SK-N-SH treated with all-trans-retinoic acid at 6 μM for 48 hours (cell line): ENCODE data around the gene FBXL13.

Experiments used
- ARNTL ChIP-seq: fragments of 450-650 bp; formaldehyde crosslinking; IDR thresholded peaks from 2 replicates; pipeline ENCODE4 v1.5.0; 2020; ENCODE audit warnings: low read depth, mild to moderate bottlenecking, moderate library complexity, borderline replicate concordance
- ESRRG ChIP-seq: fragments of 250-450 bp; sonication (Bioruptor Pico); IDR thresholded peaks from 2 replicates; pipeline ENCODE4 v1.6.1; 2021; ENCODE audit warnings: mild to moderate bottlenecking
- TCF4 ChIP-seq: fragments of 250-450 bp; sonication (Bioruptor Pico); IDR thresholded peaks from 2 replicates; pipeline ENCODE4 v1.8.0; 2021; ENCODE audit warnings: mild to moderate bottlenecking, moderate library complexity, borderline replicate concordance
- ZFP3 ChIP-seq: fragments of 250-450 bp; sonication (Bioruptor Pico); IDR thresholded peaks from 2 replicates; pipeline ENCODE4 v1.5.0; 2020; ENCODE audit warnings: mild to moderate bottlenecking, moderate library complexity
- ZNF565 ChIP-seq: fragments of 450-650 bp; formaldehyde crosslinking; conservative IDR thresholded peaks from 2 replicates; pipeline ENCODE4 v1.5.0; 2020; ENCODE audit warnings: low read depth, mild to moderate bottlenecking, moderate library complexity
- ZNF70 ChIP-seq: fragments of 450-650 bp; formaldehyde crosslinking; IDR thresholded peaks from 2 replicates; pipeline ENCODE4 v1.5.0; 2020; ENCODE audit warnings: mild to moderate bottlenecking, moderate library complexity
- ZNF8 ChIP-seq: fragments of 450-650 bp; formaldehyde crosslinking; IDR thresholded peaks from 2 replicates; pipeline ENCODE4 v1.5.0; 2020; ENCODE audit warnings: mild to moderate bottlenecking, moderate library complexity
- TF ChIP-seq, protein P1 (sequence below): fragments of 250-450 bp; sonication (Bioruptor Pico); IDR thresholded peaks from 2 replicates; pipeline ENCODE4 v1.5.1; 2020; ENCODE audit warnings: low read depth, mild to moderate bottlenecking, moderate library complexity
- TF ChIP-seq, protein P2 (sequence below): fragments of 250-450 bp; sonication (Bioruptor Pico); IDR thresholded peaks from 2 replicates; pipeline ENCODE4 v1.8.0; 2020; ENCODE audit warnings: mild to moderate bottlenecking, moderate library complexity, borderline replicate concordance
- TF ChIP-seq, protein P3 (sequence below): fragments of 250-450 bp; sonication (Bioruptor Pico); IDR thresholded peaks from 2 replicates; pipeline ENCODE4 v1.5.0; 2020; ENCODE audit warnings: mild to moderate bottlenecking, moderate library complexity

DNA sequence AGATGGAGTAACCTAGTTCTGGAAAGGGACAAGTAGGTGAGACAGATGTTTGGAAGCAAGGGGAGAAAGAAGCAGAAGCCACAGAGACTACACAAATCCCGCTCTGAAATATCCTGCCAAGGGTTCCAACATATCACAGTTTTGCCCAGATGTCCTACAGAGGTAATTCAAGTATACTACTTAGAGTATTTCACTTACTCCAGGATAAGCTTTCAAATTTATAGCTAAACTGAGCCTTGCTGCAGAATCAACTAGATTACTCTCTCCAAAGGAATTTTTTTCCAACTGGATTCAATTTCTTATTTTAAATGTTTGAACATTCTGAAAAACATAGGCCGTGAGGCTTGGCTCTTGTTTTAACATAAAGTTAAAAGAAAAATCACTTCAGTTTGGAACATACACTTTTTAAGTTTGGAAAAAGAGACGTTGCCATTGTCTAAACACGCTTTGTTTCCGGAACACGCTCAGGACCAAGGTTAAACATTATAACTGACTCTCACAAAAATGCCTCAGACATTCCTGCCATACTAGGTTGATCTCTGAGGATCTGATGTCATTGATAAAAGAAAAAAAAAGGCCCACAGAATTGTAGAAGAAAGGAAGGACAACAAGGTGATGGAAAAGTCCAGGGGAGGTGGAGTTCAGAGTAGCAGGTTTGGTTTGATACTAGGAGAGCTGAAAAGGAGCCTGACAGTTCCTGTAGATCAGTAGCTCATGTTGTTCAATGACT is 251.0 kb downstream of the FBXL13 start:
- TF ChIP-seq ZNF8 (CRISPR knock-in tag) (no peak), ZFP3 (CRISPR knock-in tag) (no peak), ZNF70 (CRISPR knock-in tag) (no peak), ESRRG (no peak), ZNF565 (no peak), TCF4 (no peak), ARNTL (CRISPR knock-in tag) (no peak)
- TF ChIP-seq, protein P1, sequence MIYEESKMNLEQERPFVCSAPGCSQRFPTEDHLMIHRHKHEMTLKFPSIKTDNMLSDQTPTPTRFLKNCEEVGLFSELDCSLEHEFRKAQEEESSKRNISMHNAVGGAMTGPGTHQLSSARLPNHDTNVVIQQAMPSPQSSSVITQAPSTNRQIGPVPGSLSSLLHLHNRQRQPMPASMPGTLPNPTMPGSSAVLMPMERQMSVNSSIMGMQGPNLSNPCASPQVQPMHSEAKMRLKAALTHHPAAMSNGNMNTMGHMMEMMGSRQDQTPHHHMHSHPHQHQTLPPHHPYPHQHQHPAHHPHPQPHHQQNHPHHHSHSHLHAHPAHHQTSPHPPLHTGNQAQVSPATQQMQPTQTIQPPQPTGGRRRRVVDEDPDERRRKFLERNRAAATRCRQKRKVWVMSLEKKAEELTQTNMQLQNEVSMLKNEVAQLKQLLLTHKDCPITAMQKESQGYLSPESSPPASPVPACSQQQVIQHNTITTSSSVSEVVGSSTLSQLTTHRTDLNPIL (CRISPR knock-in tag), result no peak
- TF ChIP-seq, protein P2, sequence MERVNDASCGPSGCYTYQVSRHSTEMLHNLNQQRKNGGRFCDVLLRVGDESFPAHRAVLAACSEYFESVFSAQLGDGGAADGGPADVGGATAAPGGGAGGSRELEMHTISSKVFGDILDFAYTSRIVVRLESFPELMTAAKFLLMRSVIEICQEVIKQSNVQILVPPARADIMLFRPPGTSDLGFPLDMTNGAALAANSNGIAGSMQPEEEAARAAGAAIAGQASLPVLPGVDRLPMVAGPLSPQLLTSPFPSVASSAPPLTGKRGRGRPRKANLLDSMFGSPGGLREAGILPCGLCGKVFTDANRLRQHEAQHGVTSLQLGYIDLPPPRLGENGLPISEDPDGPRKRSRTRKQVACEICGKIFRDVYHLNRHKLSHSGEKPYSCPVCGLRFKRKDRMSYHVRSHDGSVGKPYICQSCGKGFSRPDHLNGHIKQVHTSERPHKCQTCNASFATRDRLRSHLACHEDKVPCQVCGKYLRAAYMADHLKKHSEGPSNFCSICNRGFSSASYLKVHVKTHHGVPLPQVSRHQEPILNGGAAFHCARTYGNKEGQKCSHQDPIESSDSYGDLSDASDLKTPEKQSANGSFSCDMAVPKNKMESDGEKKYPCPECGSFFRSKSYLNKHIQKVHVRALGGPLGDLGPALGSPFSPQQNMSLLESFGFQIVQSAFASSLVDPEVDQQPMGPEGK, result no peak
- TF ChIP-seq, protein P3, sequence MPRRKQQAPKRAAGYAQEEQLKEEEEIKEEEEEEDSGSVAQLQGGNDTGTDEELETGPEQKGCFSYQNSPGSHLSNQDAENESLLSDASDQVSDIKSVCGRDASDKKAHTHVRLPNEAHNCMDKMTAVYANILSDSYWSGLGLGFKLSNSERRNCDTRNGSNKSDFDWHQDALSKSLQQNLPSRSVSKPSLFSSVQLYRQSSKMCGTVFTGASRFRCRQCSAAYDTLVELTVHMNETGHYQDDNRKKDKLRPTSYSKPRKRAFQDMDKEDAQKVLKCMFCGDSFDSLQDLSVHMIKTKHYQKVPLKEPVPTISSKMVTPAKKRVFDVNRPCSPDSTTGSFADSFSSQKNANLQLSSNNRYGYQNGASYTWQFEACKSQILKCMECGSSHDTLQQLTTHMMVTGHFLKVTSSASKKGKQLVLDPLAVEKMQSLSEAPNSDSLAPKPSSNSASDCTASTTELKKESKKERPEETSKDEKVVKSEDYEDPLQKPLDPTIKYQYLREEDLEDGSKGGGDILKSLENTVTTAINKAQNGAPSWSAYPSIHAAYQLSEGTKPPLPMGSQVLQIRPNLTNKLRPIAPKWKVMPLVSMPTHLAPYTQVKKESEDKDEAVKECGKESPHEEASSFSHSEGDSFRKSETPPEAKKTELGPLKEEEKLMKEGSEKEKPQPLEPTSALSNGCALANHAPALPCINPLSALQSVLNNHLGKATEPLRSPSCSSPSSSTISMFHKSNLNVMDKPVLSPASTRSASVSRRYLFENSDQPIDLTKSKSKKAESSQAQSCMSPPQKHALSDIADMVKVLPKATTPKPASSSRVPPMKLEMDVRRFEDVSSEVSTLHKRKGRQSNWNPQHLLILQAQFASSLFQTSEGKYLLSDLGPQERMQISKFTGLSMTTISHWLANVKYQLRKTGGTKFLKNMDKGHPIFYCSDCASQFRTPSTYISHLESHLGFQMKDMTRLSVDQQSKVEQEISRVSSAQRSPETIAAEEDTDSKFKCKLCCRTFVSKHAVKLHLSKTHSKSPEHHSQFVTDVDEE (CRISPR knock-in tag), result no peak
